ENCODE results near the gene ATP5F1B. TPM values are rescaled to one million over a fixed set of nuclear protein-coding genes. Genes with fewer than 3 reads are reported as not detected.

The ATP5F1B gene
- total and polyA plus RNA-seq, 2 of the 13 experiments (the other 11 are each of a cell fraction or from before 2014, with no cell fraction given): 1,051 to 1,180 TPM

DNA sequence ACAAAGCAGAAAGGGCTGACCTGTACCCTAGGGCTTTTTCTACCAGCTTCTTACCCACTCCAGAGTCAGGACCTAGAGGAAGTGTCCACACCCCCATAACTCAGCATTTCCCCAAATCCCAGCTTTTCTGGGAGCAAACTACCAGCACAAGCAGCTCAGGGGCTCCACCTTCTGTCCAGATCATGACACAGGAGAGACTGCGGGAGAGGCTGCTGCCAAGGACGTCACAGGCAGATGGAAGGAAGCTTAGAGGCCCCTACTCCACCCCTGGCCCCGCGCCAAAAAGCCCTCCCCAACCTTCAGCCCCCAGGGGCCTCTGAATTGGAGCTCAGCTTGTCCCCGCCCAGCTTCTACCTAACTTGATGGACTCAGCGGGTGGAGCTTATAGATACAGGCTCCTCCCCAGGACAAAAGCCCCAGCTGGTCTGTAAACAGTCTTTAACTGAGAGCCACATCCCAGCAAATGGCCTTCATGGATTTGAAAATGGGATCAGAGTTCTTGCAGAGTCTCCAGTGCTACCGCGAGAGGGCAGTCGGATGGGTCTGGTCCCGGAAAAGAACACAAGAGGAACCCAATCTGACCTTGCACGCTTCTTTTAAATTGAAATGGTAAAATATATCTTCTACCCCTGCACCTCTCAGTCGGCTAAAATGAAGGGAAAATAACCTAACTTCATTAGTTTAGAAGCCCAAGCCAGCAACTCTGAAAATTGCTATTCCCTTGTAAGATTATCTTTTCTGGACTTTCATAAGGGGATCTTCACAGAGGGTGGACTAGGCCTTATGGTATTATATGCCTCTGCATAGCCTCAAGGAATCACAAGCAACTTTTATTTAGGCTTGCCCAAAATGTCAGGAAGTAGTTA, 8.9 kb downstream of the ATP5F1B start (continued):
- TF ChIP-seq, protein P1, sequence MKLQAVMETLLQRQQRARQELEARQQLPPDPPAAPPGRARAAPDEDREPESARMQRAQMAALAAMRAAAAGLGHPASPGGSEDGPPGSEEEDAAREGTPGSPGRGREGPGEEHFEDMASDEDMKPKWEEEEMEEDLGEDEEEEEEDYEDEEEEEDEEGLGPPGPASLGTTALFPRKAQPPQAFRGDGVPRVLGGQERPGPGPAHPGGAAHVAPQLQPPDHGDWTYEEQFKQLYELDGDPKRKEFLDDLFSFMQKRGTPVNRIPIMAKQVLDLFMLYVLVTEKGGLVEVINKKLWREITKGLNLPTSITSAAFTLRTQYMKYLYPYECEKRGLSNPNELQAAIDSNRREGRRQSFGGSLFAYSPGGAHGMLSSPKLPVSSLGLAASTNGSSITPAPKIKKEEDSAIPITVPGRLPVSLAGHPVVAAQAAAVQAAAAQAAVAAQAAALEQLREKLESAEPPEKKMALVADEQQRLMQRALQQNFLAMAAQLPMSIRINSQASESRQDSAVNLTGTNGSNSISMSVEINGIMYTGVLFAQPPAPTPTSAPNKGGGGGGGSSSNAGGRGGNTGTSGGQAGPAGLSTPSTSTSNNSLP (IDR thresholded peaks at IDR 0.05; ENCODE audit: low read depth, low read length): peak; percentile 37; the same call in 1 of the 2 replicates
- TF ChIP-seq GZF1 (CRISPR knock-in tag; IDR thresholded peaks at IDR 0.05) (no peak), FIP1L1 (IDR thresholded peaks at IDR 0.05; ENCODE audit: borderline replicate concordance, insufficient read depth, low read depth, low read length) (no peak), KLF15 (CRISPR knock-in tag; IDR thresholded peaks at IDR 0.05; ENCODE audit: borderline replicate concordance) (no peak), REL (CRISPR knock-in tag; conservative IDR thresholded peaks at IDR 0.05) (no peak), SPEN (CRISPR knock-in tag; IDR thresholded peaks at IDR 0.05; ENCODE audit: low read depth) (peak; percentile 62; the same call in 1 of the 2 replicates), GPN1 (CRISPR knock-in tag; IDR thresholded peaks at IDR 0.05; ENCODE audit: borderline replicate concordance) (no peak), ZNF703 (CRISPR knock-in tag; IDR thresholded peaks at IDR 0.05; ENCODE audit: borderline replicate concordance) (no peak), ZNF251 (CRISPR knock-in tag; IDR thresholded peaks at IDR 0.05) (no peak), RNF2 (conservative IDR thresholded peaks at IDR 0.05; ENCODE audit: low read depth) (no peak)
- TF ChIP-seq, protein P2, sequence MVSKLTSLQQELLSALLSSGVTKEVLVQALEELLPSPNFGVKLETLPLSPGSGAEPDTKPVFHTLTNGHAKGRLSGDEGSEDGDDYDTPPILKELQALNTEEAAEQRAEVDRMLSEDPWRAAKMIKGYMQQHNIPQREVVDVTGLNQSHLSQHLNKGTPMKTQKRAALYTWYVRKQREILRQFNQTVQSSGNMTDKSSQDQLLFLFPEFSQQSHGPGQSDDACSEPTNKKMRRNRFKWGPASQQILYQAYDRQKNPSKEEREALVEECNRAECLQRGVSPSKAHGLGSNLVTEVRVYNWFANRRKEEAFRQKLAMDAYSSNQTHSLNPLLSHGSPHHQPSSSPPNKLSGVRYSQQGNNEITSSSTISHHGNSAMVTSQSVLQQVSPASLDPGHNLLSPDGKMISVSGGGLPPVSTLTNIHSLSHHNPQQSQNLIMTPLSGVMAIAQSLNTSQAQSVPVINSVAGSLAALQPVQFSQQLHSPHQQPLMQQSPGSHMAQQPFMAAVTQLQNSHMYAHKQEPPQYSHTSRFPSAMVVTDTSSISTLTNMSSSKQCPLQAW (CRISPR knock-in tag; IDR thresholded peaks at IDR 0.05): peak; percentile 90
- TF ChIP-seq, protein P3, sequence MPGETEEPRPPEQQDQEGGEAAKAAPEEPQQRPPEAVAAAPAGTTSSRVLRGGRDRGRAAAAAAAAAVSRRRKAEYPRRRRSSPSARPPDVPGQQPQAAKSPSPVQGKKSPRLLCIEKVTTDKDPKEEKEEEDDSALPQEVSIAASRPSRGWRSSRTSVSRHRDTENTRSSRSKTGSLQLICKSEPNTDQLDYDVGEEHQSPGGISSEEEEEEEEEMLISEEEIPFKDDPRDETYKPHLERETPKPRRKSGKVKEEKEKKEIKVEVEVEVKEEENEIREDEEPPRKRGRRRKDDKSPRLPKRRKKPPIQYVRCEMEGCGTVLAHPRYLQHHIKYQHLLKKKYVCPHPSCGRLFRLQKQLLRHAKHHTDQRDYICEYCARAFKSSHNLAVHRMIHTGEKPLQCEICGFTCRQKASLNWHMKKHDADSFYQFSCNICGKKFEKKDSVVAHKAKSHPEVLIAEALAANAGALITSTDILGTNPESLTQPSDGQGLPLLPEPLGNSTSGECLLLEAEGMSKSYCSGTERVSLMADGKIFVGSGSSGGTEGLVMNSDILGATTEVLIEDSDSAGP (CRISPR knock-in tag; IDR thresholded peaks at IDR 0.05; ENCODE audit: borderline replicate concordance): peak; percentile 57
- TF ChIP-seq, protein P4, sequence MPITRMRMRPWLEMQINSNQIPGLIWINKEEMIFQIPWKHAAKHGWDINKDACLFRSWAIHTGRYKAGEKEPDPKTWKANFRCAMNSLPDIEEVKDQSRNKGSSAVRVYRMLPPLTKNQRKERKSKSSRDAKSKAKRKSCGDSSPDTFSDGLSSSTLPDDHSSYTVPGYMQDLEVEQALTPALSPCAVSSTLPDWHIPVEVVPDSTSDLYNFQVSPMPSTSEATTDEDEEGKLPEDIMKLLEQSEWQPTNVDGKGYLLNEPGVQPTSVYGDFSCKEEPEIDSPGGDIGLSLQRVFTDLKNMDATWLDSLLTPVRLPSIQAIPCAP (CRISPR knock-in tag; IDR thresholded peaks at IDR 0.05; ENCODE audit: low read depth): no peak

Data from HepG2 (cell line).